NCI-H526 treated with DMSO at 0.1 percent for 48 hours (cell line): Measurements from ENCODE around the gene PLGLB2.
"Not testable (repeated sequence)": the region's sequence is repeated elsewhere in the genome, so short reads cannot be mapped to it uniquely, and the experiment has no call there.

Experiments used
- DNase-seq: peaks from one replicate; lab custom pipeline; 2025; lab: John Stamatoyannopoulos, UW

Gene PLGLB2

GRCh38 chr2:87747791-87748190 is at the start of gene PLGLB2:
PLGLB2 (plus strand) TSS chr2:87748087; CDS start chr2:87748154, 67 bp downstream.
- not testable (repeated sequence) for DNase-seq

- not testable (repeated sequence) for DNase-seq
These were observed 43.1 kb upstream of the PLGLB2 start for GRCh38 chr2:87704572-87705323.

GRCh38 chr2:87708368-87708767 is 39.5 kb upstream of the PLGLB2 start:
- DNase-seq, result not testable (repeated sequence)

- DNase-seq, result not testable (repeated sequence)
These were observed 19.8 kb upstream of the PLGLB2 start for GRCh38 chr2:87727940-87728599.

GRCh38 chr2:87740928-87741327 is 7.0 kb upstream of the PLGLB2 start:
- not testable (repeated sequence) for DNase-seq

GRCh38 chr2:87742393-87743108 is 5.3 kb upstream of the PLGLB2 start:
- not testable (repeated sequence) for DNase-seq

- not testable (repeated sequence) for DNase-seq
These were observed 4.2 kb upstream of the PLGLB2 start for GRCh38 chr2:87743638-87744037.

GRCh38 chr2:87745353-87745951 is 2.4 kb upstream of the PLGLB2 start:
- DNase-seq, result not testable (repeated sequence)

GRCh38 chr2:87748524-87748923 is 637 bp downstream of the PLGLB2 start:
- not testable (repeated sequence) for DNase-seq

GRCh38 chr2:87750560-87750959 is 2.7 kb downstream of the PLGLB2 start:
- DNase-seq, result not testable (repeated sequence)

GRCh38 chr2:87754759-87755158 is 6.9 kb downstream of the PLGLB2 start:
- DNase-seq, result not testable (repeated sequence)
